ENCODE data around the gene DGCR6L.
"Not testable (repeated sequence)": the region's sequence is repeated elsewhere in the genome, so short reads cannot be mapped to it uniquely, and the experiment has no call there.

DNA sequence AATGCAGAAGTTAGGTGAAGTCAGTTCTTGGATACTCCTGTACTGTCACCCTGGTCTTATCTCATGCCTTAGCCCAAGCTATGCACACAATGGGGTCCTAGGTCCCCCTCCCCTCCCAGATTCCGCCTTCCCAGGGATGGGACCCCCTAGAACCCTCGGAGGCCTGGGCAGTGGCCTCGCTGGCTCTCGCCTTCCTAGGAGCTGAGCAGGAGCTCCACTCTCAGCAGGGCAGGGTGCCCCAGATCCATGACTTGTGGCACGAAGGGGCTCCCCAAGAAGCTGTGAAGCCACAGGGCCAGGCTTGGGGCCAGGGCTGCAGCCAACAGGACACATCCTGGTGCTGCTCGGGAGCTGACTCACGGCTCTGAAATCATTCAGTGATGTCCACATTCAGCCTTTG lies 9.7 kb downstream of the DGCR6L start:
- TF ChIP-seq, protein P1, sequence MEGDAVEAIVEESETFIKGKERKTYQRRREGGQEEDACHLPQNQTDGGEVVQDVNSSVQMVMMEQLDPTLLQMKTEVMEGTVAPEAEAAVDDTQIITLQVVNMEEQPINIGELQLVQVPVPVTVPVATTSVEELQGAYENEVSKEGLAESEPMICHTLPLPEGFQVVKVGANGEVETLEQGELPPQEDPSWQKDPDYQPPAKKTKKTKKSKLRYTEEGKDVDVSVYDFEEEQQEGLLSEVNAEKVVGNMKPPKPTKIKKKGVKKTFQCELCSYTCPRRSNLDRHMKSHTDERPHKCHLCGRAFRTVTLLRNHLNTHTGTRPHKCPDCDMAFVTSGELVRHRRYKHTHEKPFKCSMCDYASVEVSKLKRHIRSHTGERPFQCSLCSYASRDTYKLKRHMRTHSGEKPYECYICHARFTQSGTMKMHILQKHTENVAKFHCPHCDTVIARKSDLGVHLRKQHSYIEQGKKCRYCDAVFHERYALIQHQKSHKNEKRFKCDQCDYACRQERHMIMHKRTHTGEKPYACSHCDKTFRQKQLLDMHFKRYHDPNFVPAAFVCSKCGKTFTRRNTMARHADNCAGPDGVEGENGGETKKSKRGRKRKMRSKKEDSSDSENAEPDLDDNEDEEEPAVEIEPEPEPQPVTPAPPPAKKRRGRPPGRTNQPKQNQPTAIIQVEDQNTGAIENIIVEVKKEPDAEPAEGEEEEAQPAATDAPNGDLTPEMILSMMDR (conservative IDR thresholded peaks at IDR 0.05 in 1 of 2, IDR thresholded peaks at IDR 0.05 in 1 of 2; ENCODE audit: low read depth in 1 of 2, low read length in 2 of 2): not testable (repeated sequence)
- TF ChIP-seq EZH2 (IDR thresholded peaks at IDR 0.05; ENCODE audit: low read length, missing control alignments): not testable (repeated sequence)

All from fibroblast of lung (primary cell).